HG02885 (cell line): ENCODE measurements around the gene SLC6A1.

ENCODE experiments used
- ATAC-seq: cut with Tn5 transposase; IDR thresholded peaks from one replicate; pipeline ENCODE4 v1.9.1; 2021; ENCODE audit warnings: mild to moderate bottlenecking; ENCODE audit not compliant: unreplicated experiment, poor library complexity

Gene SLC6A1

DNA sequence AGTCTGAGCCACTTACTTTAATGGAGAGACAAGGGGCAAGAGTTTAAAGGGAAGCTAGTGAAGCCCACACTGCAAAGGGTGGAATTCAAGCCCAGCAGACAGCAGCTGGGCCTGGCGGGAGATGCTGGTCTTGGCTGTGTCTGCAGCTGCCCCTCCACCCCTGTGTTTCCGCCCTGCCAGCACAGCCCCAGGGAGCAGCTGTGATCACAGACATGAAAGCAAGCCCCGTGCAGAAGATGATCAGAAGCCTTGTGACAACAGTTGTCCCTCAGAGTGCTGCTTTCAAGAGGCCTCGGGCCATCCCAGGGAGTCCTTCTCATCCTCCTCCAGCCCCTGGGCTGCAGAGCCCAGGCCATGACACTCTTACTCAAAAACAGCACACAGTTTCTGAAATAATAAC lies 24.1 kb upstream of the SLC6A1 start:
- ATAC-seq, result no peak

DNA sequence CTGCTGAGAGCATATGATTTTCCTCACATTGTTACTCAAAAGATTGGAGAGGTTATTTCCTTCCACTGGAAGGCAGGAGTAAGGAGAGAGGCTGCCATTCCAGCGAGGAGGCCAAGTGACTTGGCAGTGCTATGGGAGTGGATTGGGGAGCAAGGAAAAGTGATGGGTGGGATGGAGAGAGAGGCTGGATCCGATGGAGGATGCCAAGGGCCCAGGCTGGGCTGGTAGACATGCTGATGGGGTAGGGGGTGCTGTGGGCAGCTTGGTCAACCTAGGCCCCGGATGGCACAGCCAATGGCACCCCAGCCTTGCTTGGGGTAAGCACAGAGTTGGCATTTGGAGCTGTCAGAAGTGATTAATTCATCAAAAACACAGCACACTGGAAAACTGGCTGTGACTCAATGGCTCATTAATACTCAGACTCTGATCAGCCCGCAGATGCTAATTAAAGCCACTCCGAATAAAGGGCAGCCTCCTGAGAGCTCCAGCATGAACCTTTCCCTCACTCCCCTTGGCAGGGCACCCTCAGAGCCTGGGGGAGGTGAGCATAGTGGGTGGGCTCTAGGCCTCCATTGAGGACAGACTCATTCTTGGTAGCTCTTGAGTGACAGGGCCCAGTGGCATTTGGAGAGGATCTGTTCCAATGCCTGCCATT lies 22.1 kb upstream of the SLC6A1 start:
- no peak for ATAC-seq

DNA sequence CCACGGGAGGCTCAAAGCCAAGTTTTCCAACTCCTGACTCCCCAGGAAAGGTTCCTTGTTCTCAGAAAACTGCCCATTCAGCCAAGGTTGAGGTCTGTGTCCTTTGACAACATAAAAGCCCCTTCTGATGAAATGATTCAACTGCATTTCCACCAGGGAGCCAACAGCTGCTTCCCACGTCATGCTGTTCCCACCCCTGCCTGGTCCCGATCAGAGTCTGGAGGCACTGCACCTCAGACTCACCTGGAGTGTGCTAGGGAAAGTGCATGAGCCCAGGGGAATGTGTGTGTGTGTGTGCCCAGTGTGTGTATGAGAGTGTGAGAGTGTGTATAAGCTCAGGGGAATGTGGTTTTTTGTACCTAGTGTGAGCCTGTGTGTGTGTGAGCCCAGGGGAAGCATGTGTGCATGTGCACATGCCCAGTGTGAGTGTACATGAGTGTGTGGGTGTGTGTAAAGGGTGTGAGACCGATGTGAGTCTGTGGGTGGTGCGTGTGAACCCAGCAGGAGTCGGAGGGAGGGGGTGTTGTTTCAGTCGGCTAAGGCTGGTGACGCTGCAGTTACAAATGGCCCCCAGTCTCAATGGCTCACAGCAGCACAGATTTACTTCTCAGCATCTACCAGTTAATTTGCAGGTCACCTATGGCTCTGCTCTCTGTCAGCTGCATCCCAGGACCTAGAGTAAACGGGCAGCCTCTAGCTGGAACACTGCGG lies 20.3 kb upstream of the SLC6A1 start:
- no peak for ATAC-seq

DNA sequence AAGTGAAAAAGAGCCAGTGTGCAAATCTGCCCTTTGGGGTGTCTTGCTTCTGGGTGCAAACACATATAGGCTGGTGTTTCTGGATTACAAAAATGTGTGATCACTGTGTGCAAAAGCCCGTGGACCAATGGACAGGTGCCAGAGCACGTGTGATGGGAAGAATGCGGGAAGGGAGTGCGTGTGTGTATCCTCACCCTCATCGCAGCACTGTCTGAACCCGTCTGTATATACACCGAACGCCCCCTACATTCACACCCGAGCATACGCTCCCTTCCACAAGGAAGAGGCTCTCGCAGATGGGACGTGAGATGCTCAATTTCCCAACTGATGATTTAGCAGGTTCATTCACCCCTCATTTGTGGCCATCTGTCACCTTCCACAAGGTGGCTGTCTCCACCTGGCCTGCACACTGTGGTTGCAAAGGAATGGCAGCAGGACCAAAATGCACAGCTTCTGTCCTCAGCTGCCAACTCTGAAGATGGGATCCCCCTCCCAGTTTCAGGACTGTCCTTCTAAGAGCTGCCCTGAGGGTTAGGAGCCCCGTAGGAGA lies 19.4 kb upstream of the SLC6A1 start:
- no peak for ATAC-seq

GRCh38 chr3:10974131-10974530 lies 18.4 kb upstream of the SLC6A1 start:
- no peak for ATAC-seq

DNA sequence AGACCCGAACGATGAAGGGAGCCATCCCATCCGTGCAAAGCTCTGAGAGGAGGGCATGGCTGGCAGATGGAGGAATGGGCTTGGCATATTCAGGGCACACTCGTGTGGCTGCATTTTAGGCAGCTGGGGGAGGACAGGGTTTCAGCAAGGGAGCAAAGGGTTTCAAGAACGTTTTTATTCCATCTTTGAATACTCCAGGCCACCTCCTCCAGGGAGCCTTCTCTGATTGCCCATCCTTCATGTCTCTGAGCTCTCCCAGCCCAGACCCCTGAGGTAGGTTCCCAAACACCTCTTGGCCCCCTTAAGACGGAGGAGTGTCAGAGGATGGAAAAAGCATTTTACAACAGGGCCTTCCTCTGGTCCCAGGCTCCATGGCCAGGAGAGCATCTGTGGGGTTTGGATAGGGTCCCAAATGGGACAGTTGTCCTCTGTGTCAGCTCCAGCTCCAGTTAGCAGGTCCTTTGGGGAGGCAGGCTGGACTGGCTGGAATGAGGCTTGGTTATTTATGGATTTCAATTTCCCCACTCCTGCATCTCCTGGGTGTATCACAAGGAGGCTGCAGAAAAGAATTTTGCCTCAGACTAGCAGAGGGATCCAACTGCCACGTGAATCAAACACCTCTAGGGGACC lies 17.7 kb upstream of the SLC6A1 start:
- ATAC-seq, result no peak

DNA sequence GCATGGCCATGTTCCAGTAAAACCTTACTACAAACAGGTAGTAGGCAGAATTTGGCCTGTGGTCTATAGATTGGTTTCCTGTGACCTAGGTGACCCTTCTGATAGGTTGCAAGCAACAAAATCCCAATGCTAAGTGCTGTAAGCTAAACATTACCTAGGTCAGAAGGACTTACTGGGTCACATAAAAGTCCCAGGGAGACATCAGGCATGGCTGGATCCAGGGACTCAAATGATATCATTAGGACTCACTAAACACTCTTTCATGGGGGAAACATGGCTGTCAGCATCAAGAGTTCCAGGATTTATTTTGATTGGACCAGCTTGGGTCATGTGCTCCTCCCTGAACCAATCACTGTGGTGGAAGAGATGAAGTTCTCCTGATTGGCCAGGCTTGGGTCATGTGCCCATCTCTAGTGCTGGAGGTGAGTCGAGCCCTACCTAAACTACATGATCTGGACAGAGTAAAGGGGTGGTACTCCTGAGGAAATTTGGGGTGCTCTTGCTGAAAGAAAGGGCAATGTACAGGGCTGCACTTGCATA lies 16.8 kb upstream of the SLC6A1 start:
- no peak for ATAC-seq

- ATAC-seq, result no peak
Observed at GRCh38 chr3:10976770-10977169, 15.8 kb upstream of the SLC6A1 start.

GRCh38 chr3:10977892-10978510 lies 14.5 kb upstream of the SLC6A1 start:
- ATAC-seq, result no peak

DNA sequence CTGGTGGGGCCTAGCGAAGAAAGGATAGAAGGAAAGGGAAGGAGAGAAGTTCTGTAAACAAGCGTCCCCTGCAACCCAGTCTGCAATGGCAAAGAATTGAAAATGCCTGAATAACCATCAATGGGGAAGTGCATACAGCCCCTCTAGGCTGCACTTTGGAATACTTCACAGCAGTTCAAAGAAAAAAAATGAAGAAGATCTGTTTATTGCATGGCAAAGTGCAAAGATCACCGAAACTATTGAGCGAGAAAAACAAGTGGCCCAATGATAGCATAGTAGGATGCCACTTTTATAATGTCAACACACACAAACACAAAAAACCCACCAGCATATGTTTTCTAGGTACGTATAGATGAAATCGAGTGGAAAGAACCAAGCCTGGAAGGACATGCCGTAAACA lies 13.6 kb upstream of the SLC6A1 start:
- ATAC-seq, result no peak

DNA sequence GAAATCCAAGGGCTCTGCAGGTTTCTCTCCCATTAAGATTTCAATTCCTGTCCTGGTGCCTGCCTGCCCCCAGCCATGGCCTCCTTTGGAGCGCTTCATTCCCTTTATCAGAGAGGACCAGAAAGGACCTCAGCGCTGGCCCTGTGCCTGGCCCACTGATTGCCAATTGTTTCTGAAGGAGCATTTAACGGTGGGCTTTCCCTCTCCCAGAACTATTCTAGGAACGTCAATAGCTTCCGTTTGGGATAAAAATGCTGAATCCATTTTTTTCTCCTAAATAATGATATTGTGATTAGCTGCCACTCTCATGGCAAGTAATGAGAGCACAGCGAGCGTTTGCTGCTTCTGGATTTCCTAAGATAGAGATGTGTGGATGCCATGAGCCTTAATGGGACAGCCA lies 12.2 kb upstream of the SLC6A1 start:
- no peak for ATAC-seq

- ATAC-seq, result no peak
Observed at GRCh38 chr3:10981031-10981430, 11.5 kb upstream of the SLC6A1 start.

GRCh38 chr3:10981961-10982360 lies 10.6 kb upstream of the SLC6A1 start:
- ATAC-seq, result no peak

- no peak for ATAC-seq
Observed at GRCh38 chr3:10982782-10983181, 9.8 kb upstream of the SLC6A1 start.

- ATAC-seq, result no peak
Observed at GRCh38 chr3:10983219-10983916, 9.2 kb upstream of the SLC6A1 start.

DNA sequence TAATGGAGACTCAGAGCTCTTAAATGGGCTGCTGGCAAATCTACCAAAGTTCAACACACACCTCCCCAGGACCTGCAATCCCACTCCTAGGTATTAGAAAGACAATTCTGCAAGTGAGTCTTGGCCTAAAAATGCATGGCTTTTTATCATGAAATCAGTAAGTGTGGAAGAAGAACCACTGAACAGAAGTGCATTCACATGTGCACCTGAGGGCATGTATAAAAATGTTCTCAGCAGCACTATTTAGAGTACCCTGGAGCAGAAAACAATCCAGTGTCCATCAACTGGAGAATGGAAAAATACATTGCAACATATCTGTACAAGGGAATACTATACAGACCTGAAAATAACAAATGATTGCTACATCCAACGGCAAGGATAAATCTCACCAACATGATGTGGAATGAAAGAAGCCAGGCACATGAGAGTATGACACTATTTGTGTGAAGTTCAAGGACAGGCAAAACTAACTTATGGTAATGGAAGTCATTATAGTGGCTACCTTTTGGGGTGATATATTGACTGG lies 8.1 kb upstream of the SLC6A1 start:
- no peak for ATAC-seq

DNA sequence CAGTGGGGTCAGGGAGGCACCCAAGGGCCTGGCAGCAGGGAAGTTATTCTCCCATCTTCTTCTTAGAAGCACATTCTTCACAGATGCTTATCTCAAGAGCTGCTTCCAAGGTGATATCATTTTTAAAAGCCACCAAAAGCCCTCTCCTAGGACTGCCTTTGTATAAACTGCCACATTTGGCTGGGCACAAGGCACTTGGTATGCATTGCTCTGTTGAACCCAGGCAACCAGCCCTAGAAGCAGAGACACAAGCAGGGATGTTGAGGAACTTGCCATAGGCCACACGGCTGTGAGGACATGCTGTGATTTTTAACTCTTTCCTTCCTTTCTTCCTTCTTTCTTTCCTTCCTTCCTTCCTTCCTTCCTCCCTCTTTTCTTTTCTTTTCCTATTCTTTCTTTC lies 7.4 kb upstream of the SLC6A1 start:
- ATAC-seq, result no peak

DNA sequence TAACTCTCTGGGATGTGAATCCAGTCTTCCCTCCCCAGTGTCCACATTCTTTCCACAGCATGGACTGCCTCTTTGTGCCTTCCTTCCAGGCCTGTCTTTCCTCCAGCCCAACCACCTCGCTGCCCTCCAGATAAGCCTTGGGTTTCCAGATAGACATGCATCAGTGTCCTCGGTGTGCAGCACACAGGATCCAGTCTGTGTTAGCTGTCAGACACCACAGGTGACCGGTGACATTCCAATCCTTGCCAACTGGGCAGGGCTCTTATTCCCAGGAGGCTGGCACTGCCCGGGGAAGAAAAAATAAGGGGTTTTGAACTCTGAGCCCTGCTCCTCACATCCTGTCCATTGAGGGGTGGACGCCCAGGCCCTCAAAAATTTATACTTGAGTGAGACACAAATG lies 6.0 kb upstream of the SLC6A1 start:
- no peak for ATAC-seq

DNA sequence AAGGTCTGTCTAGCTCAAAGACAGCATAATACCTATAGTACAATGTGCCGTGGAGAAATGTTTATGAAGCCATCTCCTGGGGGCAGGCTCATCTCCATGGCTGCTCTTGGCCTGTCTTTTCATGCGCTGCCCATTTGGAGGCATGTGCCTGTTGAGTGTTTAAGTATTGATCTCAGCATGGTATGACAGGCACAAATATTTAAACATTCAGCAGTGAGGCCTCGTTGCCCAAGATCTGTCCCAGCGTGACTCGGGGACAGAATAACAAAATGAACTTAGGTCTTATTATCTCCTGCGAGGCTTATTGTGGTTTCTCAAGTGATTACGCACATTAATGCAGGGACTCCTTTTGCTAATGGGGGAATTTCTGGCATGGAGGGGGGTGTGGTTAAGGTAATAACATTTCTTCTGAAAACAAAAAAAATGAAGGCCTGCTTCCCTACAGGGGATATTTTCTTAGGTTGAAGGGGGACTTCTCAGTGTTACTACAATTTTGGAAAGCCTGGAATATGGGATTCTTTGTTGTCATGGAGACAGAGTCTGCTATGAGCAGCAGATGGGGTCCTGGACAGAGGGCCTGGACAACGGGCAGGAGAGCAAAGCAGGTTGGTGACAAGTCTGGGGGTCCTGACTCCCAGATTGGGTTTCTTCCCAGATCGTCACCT lies 4.4 kb upstream of the SLC6A1 start:
- no peak for ATAC-seq
